Glomerular endothelial cell (primary cell): ENCODE measurements around the gene CHMP5. TPM values are rescaled to one million over a fixed set of nuclear protein-coding genes. Genes with fewer than 3 reads are reported as not detected.

ENCODE experiments used
- DNase-seq: peaks from one replicate; pipeline ENCODE4 v3.0.0-alpha.2; 2011; ENCODE audit warnings: low read depth, low spot score; ENCODE audit errors: extremely low read depth
- total RNA-seq: library from RNA; depleted of rRNA; stranded (reverse); fragments of >200 nt; gene quantifications from 2 replicates; pipeline ENCODE4 v1.2.3, GENCODE V29; 2015

The CHMP5 gene
- total RNA-seq, 1 donor from 2014 or later: 64.9 TPM

- DNase-seq: no peak
Observed at GRCh38 chr9:33242609-33243134, 22.2 kb upstream of the CHMP5 start.

GRCh38 chr9:33244137-33244784, 20.6 kb upstream of the CHMP5 start:
- no peak for DNase-seq

GRCh38 chr9:33245341-33245740, 19.5 kb upstream of the CHMP5 start:
- DNase-seq: no peak

- no peak for DNase-seq
Observed at GRCh38 chr9:33246269-33246860, 18.5 kb upstream of the CHMP5 start.

GRCh38 chr9:33248606-33249005, 16.2 kb upstream of the CHMP5 start:
- no peak for DNase-seq

- no peak for DNase-seq
Observed at GRCh38 chr9:33249087-33249658, 15.7 kb upstream of the CHMP5 start.

- DNase-seq: no peak
Observed at GRCh38 chr9:33249983-33250382, 14.9 kb upstream of the CHMP5 start.

- no peak for DNase-seq
Observed at GRCh38 chr9:33250458-33250995, 14.3 kb upstream of the CHMP5 start.

GRCh38 chr9:33254211-33254610, 10.6 kb upstream of the CHMP5 start:
- no peak for DNase-seq

- no peak for DNase-seq
Observed at GRCh38 chr9:33255014-33255413, 9.8 kb upstream of the CHMP5 start.

- DNase-seq: no peak
Observed at GRCh38 chr9:33255471-33255870, 9.4 kb upstream of the CHMP5 start.

GRCh38 chr9:33256236-33256635, 8.6 kb upstream of the CHMP5 start:
- no peak for DNase-seq

- no peak for DNase-seq
Observed at GRCh38 chr9:33257276-33257675, 7.6 kb upstream of the CHMP5 start.

- DNase-seq: no peak
Observed at GRCh38 chr9:33260372-33260771, 4.5 kb upstream of the CHMP5 start.

GRCh38 chr9:33263131-33264002, 1.5 kb upstream of the CHMP5 start:
- DNase-seq: no peak

- DNase-seq: no peak
Observed at GRCh38 chr9:33264003-33264472, 811 bp upstream of the CHMP5 start.

GRCh38 chr9:33265211-33265865, 489 bp downstream of the CHMP5 start:
- no peak for DNase-seq

- no peak for DNase-seq
Observed at GRCh38 chr9:33267151-33267767, 2.4 kb downstream of the CHMP5 start.

- no peak for DNase-seq
Observed at GRCh38 chr9:33270146-33270545, 5.3 kb downstream of the CHMP5 start.

GRCh38 chr9:33272061-33272460, 7.2 kb downstream of the CHMP5 start:
- DNase-seq: no peak
